HEK293 (cell line): ENCODE measurements around the gene AFF2.

Source experiments
- CTCF ChIA-PET: fragments of 350-600 bp; formaldehyde crosslinking; extraction: SDS; loops from one replicate; lab custom pipeline; 2021; ENCODE audit warnings: antibody characterized with exemption; lab: Yijun Ruan, JAX
- POLR2A ChIA-PET: fragments of 300-600 bp; formaldehyde crosslinking; extraction: SDS; loops from one replicate; lab custom pipeline; 2020; ENCODE audit warnings: antibody characterized with exemption, inconsistent platforms; lab: Yijun Ruan, JAX
- H3K27ac ChIP-seq: fragments of 200-500 bp; sonication (Bioruptor generic); 2 replicates; pipeline ENCODE4 v1.5.1; 2014; ENCODE audit warnings: low read depth, low read length, control low read depth, inconsistent platforms; ENCODE audit errors: extremely low read depth
- H3K36me3 ChIP-seq, 2 experiments: fragments of 200-500 bp in 1 of 2; sonication (Bioruptor generic) in 1 of 2; 1 replicate in 1 of 2; 2 replicates in 1 of 2; pipeline ENCODE4 v1.5.1; 2014 to 2017; ENCODE audit warnings: inconsistent platforms in 2 of 2, low read length in 2 of 2; ENCODE audit not compliant: control insufficient read depth in 2 of 2, insufficient read depth in 1 of 2
- H3K4me1 ChIP-seq: fragments of 200-500 bp; sonication (Bioruptor generic); 2 replicates; pipeline ENCODE4 v1.5.1; 2014; ENCODE audit warnings: mild to moderate bottlenecking, low read length, inconsistent platforms; ENCODE audit not compliant: control insufficient read depth, insufficient read depth
- H3K4me3 ChIP-seq: 2 replicates; pipeline ENCODE4 v1.5.1; 2011; ENCODE audit warnings: low read depth, mild to moderate bottlenecking, control low read depth, low read length, moderate library complexity
- H3K9me3 ChIP-seq: fragments of 200-500 bp; sonication (Bioruptor generic); 2 replicates; pipeline ENCODE4 v1.5.1; 2014; ENCODE audit warnings: low read depth, low read length, inconsistent platforms; ENCODE audit not compliant: control insufficient read depth, insufficient read depth
- KLF1 ChIP-seq: fragments of 450-650 bp; formaldehyde crosslinking; IDR thresholded peaks from 2 replicates; pipeline ENCODE4 v1.5.1; 2016; ENCODE audit warnings: missing biosample characterization, missing genetic modification characterization
- YY1 ChIP-seq: fragments of 450-650 bp; formaldehyde crosslinking; IDR thresholded peaks from 2 replicates; pipeline ENCODE4 v1.5.1; 2018; ENCODE audit warnings: missing biosample characterization, missing genetic modification characterization
- ZBTB21 ChIP-seq: fragments of 450-650 bp; formaldehyde crosslinking; IDR thresholded peaks from 2 replicates; pipeline ENCODE4 v1.5.1; 2017; ENCODE audit warnings: missing biosample characterization, missing genetic modification characterization
- ZFHX2 ChIP-seq: fragments of 450-650 bp; formaldehyde crosslinking; conservative IDR thresholded peaks from 2 replicates; pipeline ENCODE4 v1.5.1; 2016; ENCODE audit warnings: missing biosample characterization, missing genetic modification characterization
- ZNF169 ChIP-seq: fragments of 450-650 bp; formaldehyde crosslinking; IDR thresholded peaks from 2 replicates; pipeline ENCODE4 v1.5.1; 2016; ENCODE audit warnings: missing biosample characterization, missing genetic modification characterization
- ZNF211 ChIP-seq: fragments of 450-650 bp; formaldehyde crosslinking; IDR thresholded peaks from 2 replicates; pipeline ENCODE4 v1.5.1; 2016; ENCODE audit warnings: low read depth, missing biosample characterization, missing genetic modification characterization
- ZNF544 ChIP-seq: fragments of 450-650 bp; formaldehyde crosslinking; IDR thresholded peaks from 2 replicates; pipeline ENCODE4 v1.5.0; 2017; ENCODE audit warnings: missing biosample characterization, missing genetic modification characterization
- TF ChIP-seq, protein P1 (sequence below): fragments of 450-650 bp; formaldehyde crosslinking; IDR thresholded peaks from 2 replicates; pipeline ENCODE4 v1.5.1; 2016; ENCODE audit warnings: missing biosample characterization, missing genetic modification characterization
- TF ChIP-seq, protein P2 (sequence below): fragments of 450-650 bp; formaldehyde crosslinking; IDR thresholded peaks from 2 replicates; pipeline ENCODE4 v1.5.1; 2016; ENCODE audit warnings: missing biosample characterization, missing genetic modification characterization, borderline replicate concordance
- TF ChIP-seq, protein P3 (sequence below): fragments of 450-650 bp; formaldehyde crosslinking; IDR thresholded peaks from 2 replicates; pipeline ENCODE4 v1.5.1; 2017; ENCODE audit warnings: missing biosample characterization, missing genetic modification characterization
- TF ChIP-seq, protein P4 (sequence below): fragments of 450-650 bp; formaldehyde crosslinking; IDR thresholded peaks from 2 replicates; pipeline ENCODE4 v1.5.1; 2016; ENCODE audit warnings: missing biosample characterization, missing genetic modification characterization

The AFF2 gene

DNA sequence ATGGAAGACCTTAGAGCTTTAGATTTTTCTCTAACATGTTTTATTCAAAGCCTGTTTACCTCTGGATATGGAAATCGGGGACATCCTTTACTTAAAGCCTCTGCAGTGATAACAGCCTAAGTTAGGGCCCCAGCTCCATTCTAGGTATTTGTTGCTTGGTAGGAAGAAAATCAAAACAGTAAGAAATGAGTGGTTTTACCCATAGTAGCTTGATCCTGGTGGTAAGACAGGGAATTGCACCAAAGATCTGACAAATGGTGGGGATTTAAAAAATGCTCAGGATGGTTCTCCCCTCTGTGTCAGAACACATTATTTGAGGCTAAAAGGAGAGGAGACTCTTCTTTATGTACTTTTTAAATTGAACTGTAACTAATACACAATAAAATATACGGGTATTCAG, 52.4 kb downstream of the AFF2 start:
- ChIA-PET POLR2A (no interaction called here), CTCF (interaction anchor here (1.0 to 2.6 kb wide), 6 partner anchors 11 to 25 kb away, joined by 4 to 16 read pairs (median 4); no protein-coding TSS in a partner anchor)
- TF ChIP-seq ZNF169 (tag by site-specific recombination), result no peak
- Histone ChIP-seq H3K4me3 (no peak overlapping the region), H3K27ac (no peak overlapping the region), H3K36me3 (no peaks in the 10 kb centered on the region), H3K4me1 (no peaks in the 10 kb centered on the region), H3K9me3 (no peaks in the 10 kb centered on the region)

DNA sequence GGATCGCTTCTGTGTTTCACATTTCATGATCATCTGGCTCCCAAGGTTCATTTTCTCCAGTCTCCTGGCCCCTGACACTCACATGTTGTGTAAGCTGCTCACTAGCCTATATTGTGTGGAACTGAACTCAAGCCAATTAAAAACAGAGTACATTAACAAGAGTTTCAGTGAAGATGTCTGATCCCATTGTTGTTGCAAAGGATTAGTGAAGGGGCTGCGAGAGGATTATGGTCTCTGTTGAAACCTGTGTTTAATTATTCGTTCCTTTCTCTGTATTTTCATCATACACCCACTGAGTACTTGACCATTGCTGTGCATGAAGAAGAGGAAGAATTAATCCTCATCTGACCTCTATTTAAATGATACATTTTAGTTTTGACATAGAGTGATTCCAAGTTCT, 54.7 kb downstream of the AFF2 start:
- no peaks in the 10 kb centered on the region for H3K36me3 ChIP-seq
- CTCF ChIA-PET, result interaction anchor here (1.3 kb wide), 1 partner anchor 16 kb away, joined by 3 read pairs; no protein-coding TSS in a partner anchor
- H3K4me1 ChIP-seq, result no peaks in the 10 kb centered on the region

DNA sequence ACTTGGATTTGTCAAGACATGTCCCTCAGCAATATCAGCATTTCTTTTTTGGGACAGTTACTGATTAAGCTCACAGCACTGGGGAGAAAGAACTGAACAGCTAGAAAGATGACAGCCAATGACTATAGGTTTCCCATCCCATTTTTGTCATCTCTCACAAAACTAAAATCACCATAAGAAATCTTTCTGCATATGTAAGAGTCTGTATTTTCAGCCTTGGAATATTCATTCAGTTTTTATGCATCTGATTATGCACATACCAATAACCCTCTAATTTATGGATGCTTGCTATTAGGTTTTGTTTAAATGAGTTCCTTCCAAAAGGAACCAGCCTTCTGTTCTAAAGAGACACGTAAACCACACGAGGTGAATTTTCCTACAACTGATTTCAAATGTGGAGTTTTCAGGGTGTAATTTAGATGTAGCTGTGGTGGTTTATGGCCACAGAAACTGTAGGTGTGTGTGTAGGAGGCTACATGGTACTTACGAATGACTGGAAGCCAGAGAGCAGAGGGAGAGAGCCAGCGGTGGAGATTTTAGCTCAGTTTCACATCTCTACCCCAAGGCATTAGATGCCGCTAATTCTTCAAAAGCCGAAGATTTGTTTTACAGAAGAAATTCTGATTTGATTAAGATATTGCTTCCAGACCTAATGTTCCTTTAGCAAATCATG, 55.3 kb downstream of the AFF2 start:
- TF ChIP-seq ZFHX2 (tag by site-specific recombination), result peak; percentile 42; the same call in 1 of the 2 replicates
- TF ChIP-seq, protein P1, sequence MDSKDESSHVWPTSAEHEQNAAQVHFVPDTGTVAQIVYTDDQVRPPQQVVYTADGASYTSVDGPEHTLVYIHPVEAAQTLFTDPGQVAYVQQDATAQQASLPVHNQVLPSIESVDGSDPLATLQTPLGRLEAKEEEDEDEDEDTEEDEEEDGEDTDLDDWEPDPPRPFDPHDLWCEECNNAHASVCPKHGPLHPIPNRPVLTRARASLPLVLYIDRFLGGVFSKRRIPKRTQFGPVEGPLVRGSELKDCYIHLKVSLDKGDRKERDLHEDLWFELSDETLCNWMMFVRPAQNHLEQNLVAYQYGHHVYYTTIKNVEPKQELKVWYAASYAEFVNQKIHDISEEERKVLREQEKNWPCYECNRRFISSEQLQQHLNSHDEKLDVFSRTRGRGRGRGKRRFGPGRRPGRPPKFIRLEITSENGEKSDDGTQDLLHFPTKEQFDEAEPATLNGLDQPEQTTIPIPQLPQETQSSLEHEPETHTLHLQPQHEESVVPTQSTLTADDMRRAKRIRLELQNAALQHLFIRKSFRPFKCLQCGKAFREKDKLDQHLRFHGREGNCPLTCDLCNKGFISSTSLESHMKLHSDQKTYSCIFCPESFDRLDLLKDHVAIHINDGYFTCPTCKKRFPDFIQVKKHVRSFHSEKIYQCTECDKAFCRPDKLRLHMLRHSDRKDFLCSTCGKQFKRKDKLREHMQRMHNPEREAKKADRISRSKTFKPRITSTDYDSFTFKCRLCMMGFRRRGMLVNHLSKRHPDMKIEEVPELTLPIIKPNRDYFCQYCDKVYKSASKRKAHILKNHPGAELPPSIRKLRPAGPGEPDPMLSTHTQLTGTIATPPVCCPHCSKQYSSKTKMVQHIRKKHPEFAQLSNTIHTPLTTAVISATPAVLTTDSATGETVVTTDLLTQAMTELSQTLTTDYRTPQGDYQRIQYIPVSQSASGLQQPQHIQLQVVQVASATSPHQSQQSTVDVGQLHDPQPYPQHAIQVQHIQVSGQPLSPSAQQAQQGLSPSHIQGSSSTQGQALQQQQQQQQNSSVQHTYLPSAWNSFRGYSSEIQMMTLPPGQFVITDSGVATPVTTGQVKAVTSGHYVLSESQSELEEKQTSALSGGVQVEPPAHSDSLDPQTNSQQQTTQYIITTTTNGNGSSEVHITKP (tag by site-specific recombination), result no peak
- H3K36me3 ChIP-seq, result no peaks in the 10 kb centered on the region
- H3K9me3 ChIP-seq, result no peaks in the 10 kb centered on the region
- ChIA-PET CTCF (interaction anchor here (1.3 kb wide), 1 partner anchor 16 kb away, joined by 3 read pairs; no protein-coding TSS in a partner anchor), POLR2A (no interaction called here)
- H3K4me1 ChIP-seq, result no peaks in the 10 kb centered on the region
- no peak overlapping the region for H3K4me3 ChIP-seq
- no peak overlapping the region for H3K27ac ChIP-seq

More for the DNA sequence above, 54.7 kb downstream of the AFF2 start:
- TF ChIP-seq, protein P2, sequence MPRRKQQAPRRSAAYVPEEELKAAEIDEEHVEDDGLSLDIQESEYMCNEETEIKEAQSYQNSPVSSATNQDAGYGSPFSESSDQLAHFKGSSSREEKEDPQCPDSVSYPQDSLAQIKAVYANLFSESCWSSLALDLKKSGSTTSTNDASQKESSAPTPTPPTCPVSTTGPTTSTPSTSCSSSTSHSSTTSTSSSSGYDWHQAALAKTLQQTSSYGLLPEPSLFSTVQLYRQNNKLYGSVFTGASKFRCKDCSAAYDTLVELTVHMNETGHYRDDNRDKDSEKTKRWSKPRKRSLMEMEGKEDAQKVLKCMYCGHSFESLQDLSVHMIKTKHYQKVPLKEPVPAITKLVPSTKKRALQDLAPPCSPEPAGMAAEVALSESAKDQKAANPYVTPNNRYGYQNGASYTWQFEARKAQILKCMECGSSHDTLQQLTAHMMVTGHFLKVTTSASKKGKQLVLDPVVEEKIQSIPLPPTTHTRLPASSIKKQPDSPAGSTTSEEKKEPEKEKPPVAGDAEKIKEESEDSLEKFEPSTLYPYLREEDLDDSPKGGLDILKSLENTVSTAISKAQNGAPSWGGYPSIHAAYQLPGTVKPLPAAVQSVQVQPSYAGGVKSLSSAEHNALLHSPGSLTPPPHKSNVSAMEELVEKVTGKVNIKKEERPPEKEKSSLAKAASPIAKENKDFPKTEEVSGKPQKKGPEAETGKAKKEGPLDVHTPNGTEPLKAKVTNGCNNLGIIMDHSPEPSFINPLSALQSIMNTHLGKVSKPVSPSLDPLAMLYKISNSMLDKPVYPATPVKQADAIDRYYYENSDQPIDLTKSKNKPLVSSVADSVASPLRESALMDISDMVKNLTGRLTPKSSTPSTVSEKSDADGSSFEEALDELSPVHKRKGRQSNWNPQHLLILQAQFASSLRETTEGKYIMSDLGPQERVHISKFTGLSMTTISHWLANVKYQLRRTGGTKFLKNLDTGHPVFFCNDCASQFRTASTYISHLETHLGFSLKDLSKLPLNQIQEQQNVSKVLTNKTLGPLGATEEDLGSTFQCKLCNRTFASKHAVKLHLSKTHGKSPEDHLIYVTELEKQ (tag by site-specific recombination), result no peak
- POLR2A ChIA-PET, result no interaction called here
- no peak overlapping the region for H3K27ac ChIP-seq
- no peaks in the 10 kb centered on the region for H3K9me3 ChIP-seq
- H3K4me3 ChIP-seq, result no peak overlapping the region

DNA sequence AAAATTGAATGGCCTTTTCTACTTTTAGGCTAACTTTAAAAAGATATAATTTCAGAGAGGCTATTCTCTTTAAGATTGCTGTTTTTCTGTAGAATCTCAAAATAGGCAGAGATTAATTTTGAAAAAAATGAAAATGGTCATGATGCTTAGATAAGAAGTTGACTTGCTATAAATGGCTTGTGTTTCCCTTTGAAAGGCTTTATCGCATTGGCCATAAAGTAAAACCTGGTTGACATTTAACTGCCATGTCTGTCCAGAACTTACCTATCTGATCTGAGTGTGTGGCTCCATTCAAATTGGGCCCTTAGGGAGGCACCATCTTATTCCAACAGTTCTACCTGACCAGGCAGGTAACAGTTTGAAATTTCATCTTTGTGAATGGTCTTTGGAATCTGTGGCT, 56.1 kb downstream of the AFF2 start:
- ChIA-PET CTCF (no interaction called here), POLR2A (no interaction called here)
- Histone ChIP-seq H3K36me3 (no peaks in the 10 kb centered on the region), H3K27ac (no peak overlapping the region), H3K4me3 (no peak overlapping the region), H3K4me1 (no peaks in the 10 kb centered on the region), H3K9me3 (no peaks in the 10 kb centered on the region)
- TF ChIP-seq ZBTB21, result no peak
- no peak for TF ChIP-seq ZNF211 (tag by site-specific recombination)
- TF ChIP-seq, protein P3, sequence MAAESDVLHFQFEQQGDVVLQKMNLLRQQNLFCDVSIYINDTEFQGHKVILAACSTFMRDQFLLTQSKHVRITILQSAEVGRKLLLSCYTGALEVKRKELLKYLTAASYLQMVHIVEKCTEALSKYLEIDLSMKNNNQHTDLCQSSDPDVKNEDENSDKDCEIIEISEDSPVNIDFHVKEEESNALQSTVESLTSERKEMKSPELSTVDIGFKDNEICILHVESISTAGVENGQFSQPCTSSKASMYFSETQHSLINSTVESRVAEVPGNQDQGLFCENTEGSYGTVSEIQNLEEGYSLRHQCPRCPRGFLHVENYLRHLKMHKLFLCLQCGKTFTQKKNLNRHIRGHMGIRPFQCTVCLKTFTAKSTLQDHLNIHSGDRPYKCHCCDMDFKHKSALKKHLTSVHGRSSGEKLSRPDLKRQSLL (tag by site-specific recombination), result no peak
- no peak for TF ChIP-seq YY1 (tag by site-specific recombination)
- TF ChIP-seq, protein P4, sequence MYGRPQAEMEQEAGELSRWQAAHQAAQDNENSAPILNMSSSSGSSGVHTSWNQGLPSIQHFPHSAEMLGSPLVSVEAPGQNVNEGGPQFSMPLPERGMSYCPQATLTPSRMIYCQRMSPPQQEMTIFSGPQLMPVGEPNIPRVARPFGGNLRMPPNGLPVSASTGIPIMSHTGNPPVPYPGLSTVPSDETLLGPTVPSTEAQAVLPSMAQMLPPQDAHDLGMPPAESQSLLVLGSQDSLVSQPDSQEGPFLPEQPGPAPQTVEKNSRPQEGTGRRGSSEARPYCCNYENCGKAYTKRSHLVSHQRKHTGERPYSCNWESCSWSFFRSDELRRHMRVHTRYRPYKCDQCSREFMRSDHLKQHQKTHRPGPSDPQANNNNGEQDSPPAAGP (tag by site-specific recombination), result no peak
- TF ChIP-seq KLF1, result no peak
- no peak for TF ChIP-seq ZNF544 (tag by site-specific recombination)
